Measurements from ENCODE around the gene SINHCAF.

GRCh38 chr12:31342286-31342685, 16.3 kb upstream of the SINHCAF start:
- TF ChIP-seq, protein P1, sequence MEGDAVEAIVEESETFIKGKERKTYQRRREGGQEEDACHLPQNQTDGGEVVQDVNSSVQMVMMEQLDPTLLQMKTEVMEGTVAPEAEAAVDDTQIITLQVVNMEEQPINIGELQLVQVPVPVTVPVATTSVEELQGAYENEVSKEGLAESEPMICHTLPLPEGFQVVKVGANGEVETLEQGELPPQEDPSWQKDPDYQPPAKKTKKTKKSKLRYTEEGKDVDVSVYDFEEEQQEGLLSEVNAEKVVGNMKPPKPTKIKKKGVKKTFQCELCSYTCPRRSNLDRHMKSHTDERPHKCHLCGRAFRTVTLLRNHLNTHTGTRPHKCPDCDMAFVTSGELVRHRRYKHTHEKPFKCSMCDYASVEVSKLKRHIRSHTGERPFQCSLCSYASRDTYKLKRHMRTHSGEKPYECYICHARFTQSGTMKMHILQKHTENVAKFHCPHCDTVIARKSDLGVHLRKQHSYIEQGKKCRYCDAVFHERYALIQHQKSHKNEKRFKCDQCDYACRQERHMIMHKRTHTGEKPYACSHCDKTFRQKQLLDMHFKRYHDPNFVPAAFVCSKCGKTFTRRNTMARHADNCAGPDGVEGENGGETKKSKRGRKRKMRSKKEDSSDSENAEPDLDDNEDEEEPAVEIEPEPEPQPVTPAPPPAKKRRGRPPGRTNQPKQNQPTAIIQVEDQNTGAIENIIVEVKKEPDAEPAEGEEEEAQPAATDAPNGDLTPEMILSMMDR (IDR thresholded peaks at IDR 0.05 in 4 of 5, conservative IDR thresholded peaks at IDR 0.05 in 1 of 5) = no peak
- TF ChIP-seq POLR2A (IDR thresholded peaks at IDR 0.05) = no peak

Measured in gastrocnemius medialis (tissue), 4 donors.